CMK (cell line): ENCODE results near the gene KCNK7.

ENCODE experiments used
- DNase-seq: peaks from one replicate; pipeline ENCODE4 v3.0.0-alpha.2; 2010; ENCODE audit warnings: low read depth

KCNK7 gene

DNA sequence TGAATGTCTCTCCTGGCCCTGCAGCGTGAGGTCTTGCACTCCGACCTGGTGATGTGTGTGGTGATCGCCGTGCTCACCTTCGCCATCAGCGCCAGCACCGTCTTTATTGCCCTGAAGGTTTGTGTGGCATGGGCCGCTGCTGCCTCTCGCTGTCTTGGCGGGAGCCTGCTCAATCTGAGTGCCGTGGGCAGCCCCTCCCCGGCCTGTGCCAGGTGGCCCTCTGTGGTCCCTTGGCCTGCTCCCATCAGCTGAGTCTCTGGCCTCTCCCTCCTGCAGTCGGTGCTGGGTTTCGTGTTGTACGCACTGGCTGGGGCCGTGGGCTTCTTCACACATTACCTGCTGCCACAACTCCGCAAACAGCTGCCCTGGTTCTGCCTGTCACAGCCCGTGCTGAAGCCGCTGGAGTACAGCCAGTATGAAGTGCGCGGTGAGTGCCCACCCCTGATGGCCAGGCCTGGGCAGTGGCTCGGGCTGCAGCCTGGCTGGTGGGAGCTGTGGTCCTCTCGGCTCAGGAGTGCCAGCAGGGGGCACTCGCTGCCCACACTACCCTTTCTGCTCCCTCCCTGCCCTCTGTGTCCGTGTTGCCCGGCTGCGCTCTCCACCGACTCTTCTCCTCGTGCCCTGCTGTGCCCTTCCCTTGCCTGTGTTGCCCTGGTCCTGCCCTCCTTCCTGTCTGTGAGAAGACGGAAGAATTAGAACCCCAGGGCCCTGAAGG is 30.2 kb upstream of the KCNK7 start:
- DNase-seq, result peak; percentile 55

DNA sequence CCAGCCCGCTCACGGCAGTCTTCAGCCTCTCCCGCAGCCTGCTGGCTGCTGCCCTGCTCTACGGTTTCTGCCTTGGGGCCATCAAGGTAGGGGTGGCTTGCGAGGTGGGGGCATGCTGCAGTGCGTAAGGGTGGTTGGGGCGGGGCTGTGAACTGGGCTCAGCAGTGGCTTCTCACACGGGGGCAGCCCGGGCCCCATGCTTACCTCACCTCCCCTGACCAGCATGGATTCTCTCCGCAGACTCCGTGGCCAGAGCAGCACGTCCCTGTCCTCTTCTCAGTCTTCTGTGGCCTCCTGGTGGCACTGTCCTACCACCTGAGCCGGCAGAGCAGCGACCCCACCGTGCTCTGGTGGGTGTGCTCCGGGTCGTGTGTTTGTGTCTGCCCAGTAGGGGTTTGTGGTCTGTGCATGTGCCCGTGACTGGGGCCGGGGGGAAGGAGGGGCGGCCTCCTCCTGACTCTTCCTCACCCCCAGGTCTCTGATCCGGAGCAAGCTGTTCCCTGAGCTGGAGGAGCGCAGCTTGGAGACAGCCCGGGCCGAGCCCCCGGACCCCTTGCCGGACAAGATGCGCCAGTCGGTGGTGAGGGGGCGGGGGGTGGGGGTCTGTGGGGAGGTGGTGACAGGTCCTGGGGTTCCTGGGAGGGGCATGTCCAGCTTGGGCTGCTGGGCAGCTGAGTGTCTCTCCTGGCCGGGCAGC is 29.5 kb upstream of the KCNK7 start:
- DNase-seq, result no peak

DNA sequence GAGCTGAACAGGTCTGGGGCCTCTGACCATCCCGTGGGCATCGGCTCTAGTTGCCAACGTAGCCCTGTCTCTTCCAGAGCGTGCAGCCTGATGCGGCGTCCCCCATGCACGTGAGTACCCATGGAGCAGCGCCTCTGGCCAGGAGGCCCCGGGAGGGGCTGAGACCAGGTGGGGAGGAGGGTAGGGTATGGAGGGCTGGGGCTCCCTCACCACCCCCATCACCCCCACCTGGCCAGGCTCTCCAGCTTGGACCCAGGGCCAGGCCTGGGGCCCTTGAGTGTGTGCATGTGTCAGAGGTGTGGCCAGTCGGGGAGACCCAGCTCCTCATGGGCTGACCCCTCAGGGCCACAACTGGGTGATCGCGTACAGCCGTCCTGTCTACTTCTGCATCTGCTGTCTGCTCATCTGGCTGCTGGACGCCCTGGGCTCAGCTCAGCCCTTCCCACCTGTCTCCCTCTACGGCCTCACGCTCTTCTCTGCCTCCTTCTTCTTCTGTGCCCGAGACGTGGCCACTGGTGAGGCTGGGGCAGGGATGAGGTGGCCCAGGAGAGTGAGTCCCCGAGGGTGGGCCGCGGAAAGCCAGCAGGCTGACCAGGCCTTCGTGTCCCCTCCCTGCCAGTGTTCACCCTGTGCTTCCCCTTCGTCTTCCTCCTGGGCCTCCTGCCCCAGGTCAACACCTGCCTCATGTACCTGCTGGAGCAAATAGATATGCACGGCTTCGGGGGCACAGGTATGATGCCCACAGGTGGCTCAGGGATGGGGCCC is 28.4 kb upstream of the KCNK7 start:
- no peak for DNase-seq

DNA sequence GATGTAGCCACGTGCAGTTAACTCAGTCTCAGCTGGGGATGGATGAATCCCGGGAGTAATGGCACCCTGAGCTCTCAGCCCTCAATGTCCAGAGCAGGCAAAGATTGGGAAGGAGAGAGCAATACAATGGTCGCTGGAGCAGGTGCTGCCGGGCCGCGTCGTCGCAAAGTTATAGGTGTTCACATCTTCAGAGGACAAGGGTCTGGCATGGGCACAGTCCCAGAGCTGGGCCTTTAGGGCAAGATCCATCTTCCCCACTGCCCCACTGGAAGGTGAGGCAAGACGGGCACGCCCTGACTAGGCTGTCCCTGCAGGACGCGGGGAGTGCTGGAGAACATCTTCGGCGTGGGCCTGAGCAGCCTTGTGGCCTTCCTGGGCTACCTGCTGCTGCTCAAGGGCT is 27.6 kb upstream of the KCNK7 start:
- no peak for DNase-seq

DNA sequence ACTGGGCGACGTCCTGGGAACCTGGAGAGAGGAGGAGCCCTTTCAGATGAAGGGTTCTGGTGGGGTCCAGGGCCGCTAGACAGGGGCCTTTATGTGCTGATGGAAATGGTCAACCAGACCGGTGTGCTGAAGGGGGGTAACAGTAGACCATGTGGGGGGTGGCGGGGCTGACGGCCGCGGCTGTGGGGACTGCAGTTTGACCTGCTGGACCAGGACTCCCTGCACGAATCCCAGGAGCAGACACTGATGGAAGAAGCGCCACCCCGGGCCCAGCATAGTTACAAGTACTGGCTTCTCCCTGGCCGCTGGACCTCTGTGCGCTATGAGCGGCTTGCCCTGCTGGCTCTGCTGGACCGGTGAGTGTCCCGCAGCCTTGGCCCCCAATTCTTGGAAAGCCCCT is 26.4 kb upstream of the KCNK7 start:
- no peak for DNase-seq

DNA sequence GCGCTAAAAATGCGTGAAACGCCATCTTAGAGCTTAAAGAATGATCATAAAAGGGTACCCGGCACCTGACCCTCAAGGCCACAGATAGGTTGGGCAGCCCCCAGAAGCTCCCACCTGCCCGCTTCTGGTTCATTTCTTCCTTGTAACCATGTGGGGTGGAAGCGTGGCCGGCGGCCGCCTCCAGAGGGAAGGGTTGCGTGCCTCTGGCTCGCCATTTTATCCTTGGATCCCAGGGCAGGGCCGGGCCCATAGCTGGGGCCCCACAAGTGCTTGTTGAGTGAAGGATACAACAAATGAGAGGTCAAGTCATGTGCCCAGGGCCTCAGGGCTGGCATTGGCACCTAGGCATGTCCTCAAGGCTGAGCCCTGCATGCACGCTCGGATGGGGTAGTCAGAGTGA is 25.9 kb upstream of the KCNK7 start:
- DNase-seq, result no peak

DNA sequence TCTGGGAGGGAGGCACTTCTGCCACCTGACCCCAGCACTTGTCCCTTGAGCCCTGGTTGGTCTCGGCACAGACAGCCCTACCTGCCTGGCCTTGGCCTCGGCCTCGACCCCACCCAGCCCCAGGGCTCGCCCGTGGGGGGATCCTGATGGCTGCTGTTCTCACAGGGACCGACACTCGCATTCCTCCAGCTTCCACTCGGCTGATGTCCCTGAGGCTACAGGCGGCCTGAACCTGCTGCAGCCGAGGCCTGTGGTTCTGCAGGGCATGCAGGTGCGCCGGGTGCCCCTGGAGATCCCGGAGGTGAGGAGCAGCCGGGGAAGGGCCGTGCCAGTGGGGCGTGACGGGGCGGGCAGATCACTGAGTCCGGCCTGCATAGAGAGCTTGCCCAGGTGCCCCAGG is 25.1 kb upstream of the KCNK7 start:
- DNase-seq, result no peak

DNA sequence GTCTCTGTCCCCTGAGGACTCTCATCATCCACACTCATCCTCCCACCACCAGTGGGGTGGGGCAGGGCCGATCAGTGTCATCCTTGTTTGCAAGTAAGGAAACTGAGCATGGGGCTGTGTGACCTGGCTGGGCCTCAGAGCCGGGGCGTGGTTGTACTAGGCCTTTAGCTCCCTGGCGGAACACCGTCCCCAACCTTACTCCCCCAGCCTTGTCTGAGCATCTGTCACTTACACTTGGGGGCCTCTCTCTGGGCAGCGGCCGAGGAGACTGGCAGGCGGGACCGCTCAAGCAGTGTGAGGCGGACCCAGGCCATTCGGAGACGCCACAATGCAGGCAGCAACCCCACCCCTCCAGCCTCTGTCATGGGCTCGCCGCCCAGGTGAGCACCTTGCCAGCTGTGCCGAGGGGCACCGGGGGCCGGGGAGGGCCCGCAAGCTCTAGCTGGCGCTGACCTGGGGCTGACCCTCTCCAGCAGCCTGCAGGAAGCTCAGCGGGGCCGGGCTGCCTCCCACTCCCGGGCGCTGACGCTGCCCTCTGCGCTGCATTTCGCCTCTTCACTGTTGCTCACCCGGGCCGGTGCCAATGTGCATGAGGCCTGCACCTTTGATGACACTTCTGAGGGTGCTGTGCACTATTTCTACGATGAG is 23.8 kb upstream of the KCNK7 start:
- DNase-seq, result no peak

DNA sequence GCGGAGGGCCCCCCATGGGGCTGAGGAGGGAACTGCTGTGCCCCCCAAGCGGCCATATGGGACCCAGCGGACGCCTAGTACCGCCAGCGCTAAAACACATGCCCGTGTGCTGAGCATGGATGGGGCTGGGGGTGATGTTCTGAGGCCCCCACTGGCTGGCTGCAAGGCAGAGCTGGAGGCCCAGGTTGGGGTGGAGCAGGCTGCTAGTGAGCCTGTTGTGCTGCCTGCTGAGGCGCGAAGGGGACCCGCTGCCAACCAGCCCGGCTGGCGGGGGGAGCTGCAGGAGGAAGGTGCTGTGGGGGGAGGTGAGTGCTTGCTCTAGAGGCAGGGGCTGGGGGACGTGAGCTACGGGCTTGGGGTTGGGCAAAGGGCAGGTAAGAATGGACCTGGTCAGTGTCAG is 23.2 kb upstream of the KCNK7 start:
- DNase-seq, result no peak

DNA sequence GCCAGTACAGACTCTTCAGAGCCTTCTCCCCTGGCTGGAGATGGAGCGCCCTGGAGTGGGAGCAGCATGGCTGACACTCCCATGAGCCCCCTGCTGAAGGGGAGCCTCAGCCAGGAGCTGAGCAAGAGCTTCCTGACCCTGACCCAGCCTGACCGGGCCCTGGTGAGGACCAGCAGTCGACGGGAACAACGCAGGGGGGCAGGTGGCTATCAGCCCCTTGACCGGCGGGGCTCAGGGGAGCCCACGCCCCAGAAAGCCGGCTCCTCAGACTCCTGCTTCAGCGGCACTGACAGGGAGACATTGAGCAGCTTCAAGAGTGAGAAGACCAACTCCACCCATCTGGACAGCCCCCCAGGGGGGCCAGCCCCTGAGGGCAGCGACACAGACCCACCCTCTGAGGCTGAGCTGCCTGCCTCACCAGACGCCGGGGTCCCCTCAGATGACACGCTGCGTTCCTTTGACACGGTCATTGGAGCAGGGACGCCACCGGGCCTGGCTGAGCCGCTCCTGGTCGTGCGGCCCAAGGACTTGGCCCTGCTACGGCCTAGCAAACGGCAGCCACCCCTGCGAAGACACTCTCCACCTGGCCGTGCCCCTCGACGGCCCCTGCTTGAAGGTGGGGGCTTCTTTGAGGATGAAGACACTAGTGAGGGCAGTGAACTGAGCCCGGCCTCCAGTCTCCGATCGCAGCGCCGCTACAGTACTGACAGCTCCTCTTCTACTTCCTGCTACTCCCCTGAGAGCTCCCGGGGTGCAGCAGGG is 22.6 kb upstream of the KCNK7 start:
- no peak for DNase-seq

DNA sequence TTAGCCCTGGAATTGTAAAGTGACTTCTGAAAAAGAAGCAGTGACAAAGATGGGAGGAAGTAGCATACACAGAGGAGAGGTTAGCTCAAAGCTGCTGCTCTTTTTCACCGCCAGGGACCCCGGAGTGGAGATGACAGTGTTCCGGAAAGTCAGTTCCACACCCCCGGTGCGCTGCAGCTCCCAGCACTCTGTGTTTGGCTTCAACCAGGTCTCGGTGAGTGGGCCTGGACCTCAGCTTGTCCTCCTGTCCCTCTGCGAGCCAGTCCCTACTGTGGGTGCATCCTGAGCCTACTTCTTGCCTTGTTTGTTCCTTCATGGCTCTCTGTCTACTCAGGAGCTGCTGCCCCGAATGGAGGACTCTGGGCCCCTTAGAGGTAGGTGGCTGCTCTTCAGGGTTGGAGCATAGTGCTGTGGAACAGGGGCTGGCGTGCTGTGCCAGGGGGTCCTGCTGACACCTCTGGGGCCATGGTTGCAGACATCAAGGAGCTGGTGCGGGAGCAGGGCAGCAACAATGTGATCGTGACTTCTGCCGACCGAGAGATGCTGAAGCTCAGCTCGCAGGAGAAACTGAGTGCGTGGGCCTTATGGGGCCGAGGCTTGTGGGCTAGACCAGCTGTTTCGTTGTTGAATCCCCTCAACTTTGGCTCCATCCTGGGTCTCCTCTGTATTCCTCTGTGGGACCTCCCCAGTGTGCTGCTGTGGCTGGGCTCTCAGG is 21.7 kb upstream of the KCNK7 start:
- DNase-seq, result no peak

DNA sequence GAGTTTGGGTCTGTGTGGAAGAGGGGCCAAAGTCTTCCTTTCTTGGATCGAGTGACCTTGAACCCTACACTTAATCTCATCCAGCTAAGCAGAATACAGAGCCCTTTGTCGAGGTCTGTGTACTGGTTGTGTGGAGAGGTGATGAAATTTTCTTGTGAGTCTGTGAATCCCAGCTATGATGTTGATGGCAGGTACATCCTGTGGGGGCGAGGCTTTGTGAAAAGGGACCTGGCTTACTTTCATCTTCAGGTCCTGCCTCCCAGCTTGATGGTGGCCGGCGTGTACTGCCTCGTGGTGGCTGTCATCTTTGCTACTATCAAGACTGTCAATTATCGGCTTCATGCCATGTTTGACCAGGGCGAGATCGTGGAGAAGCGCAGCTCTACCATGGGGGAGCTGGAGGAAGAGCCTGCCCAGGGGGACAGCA is 21.0 kb upstream of the KCNK7 start:
- DNase-seq, result no peak

DNA sequence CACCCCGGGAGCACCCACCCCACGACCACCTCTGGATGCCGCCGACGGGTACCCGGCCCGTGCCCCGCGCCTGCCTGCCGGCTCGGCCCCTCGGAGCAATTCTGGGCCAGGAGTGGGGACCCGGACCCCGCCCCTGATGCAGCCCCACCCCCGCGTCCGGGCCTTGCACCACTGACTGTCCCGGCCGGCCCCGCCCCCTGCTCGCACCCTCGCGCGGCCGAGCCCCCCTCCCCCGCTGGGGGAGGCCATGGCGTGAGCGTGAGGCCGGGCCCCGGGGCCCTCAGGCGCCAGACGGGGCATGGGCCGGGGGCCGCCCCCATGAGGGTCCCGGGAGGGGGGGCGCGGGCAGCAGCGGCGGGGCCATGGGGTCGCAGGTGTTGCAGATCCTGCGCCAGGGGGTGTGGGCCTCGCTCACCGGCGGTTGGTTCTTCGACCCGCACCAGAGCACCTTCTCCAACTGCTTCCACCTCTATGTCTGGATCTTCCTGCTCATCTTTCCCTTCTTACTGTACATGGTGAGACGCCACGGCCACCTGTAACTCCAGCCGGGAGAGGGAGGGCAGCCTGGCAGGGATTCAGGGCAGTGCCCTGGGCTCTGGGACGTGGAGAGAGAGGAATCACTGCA is 20.5 kb upstream of the KCNK7 start:
- DNase-seq, result peak; percentile 65

DNA sequence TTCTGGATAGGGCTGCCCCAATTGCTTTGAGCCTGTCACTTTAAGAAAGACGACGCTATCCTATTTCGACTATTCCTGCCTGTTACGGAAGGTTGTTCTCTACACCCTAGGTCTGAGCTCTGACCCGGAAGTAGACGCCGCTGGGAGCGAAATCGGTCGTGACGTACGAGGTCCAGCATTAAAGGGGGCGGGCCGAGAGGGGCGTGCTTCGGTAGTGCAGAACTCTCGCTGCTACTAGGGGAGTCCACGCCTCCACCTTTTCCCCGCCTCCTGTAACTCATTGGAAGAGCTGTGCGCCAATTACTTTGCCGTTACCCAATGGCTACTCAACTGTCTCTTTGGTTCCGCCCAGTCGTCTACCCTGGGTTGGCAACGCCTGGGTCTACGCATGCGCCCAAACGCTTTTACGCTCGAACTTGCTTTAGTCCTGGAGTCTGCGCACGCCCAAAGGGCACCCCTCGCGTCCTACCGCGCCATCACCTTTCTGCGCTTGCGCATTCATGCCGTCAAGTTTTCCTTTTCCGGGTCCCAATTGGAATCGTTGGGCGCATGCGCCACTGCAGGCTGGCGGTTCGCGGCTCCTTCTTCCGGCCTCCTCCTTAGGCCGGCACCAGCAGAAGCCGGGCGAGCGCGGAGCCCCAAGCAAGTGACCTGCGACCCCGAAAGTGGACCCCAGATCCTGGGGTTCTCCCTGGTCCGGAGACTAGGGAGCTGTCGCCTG is 19.8 kb upstream of the KCNK7 start, which contains the start of gene PCNX3:
TSS of gene PCNX3 (plus strand) at position 548 of the 721 bp plus-strand sequence. CDS start 536 bp downstream, outside the sequence.
- peak; percentile 100 for DNase-seq

DNA sequence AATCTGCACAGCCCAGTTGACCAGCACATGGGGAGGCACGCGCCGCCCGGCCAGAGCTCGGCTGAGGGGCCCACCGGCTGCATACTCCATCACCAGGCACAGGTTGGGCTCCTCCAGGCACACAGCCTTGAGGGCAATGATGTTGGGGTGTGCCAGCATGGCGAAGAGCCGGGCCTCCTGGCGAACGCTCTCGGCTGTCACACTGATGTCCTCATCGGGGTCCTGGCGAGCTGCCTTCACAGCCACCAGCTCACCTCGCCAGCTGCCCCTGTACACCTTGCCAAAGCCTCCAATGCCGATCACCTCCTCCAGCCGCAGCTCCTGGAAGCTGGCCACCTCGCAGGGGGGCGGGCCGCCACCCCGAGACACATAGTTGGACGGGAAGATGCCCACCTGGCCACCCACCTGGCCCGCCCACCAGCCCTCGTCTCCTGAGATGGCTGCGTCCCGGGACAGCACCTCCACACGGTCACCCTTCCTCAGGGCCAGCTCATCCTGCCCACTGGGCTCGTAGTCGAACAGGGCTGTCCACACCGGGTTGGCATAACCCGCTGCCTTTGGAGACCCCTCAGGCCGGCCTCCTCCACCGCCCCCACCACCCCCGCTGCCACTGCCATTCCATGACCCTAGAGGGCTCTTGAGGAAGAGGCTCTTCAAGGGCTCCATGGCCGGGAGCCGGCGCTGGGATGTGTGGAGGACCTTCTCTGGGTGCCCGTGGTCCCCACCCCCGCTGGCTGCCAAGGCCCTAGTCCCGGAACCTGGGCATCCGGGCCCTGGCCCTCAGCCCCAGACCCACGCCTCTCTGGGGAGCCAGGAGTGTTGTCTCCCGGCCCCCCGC is 17.7 kb upstream of the KCNK7 start:
- DNase-seq, result no peak

DNA sequence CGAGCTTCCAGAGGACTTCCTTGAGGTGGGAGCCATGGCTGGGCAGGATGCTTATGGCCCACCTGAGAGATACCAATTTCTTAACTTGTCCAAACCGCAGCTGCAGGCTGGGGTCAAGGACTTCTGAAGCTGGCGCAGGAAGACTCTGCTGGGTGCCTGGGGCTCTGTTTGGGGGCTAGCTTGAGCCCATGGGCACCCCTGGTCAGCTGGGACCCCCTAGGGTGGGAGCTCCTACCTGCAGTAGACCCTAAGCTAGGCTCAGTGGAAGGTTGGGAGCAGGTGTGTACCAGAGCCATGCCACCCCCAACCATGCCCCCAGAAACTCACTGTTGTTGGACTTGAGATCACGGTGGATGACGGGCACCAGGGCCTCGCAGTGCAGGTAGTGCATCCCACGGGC is 17.1 kb upstream of the KCNK7 start:
- no peak for DNase-seq

DNA sequence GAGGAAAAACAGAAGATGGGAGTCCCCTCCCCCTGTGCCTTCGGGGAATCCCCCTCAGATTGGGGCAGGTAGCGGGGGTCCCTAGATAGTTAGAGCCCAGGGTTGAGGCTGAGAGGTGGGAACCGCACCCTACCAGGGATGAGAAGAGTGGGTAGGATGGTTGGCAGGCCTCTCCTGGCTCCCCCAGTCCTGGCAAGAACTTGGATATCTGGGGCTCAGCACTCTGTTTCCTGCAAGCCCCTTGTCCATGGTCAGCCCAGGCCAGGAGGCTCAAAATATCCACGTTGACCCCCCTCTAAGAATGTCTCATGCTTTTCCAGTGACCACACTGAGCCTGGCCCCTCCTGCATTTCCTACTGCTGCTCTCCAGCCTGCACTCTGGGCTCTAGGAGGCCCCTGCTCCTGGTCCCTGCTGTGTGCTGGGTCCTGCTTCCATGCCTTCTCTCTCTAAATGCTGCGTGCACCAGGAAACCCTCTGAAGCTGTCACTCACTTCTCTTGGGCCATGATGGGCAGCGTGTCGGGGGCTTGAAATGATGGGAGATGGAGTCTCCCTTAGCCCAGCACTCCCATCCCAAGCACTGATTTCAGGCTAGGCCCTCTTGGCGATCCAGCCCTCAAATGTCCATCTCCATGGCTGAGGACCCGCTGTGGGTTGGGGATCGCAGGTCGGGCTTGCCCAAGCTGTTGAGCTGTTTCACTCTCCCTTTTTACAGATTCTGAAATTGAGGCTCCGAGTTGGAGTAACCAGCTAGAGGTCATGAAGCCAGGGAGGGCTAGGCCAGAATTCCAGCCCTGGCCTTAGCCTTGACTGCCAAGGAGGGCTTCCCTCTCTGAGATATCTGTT is 16.4 kb upstream of the KCNK7 start:
- DNase-seq, result no peak
